Testis (tissue), 2 donors: ENCODE data around the gene AUH.

Source experiments
- POLR2A ChIP-seq: fragments of 450-650 bp; IDR thresholded peaks from one replicate; pipeline ENCODE4 v1.6.1; 2017; ENCODE audit warnings: antibody characterized with exemption, mild to moderate bottlenecking, moderate library complexity
- TF ChIP-seq, protein P1 (sequence below), 3 experiments: fragments of 450-650 bp in 2 of 3; fragments of 200-600 bp in 1 of 3; sonication (generic) in 1 of 3; IDR thresholded peaks; one replicate each; pipeline ENCODE4 v1.5.1; 2016 to 2019; ENCODE audit warnings: antibody characterized with exemption in 3 of 3, mild to moderate bottlenecking in 2 of 3, moderate library complexity in 1 of 3

DNA sequence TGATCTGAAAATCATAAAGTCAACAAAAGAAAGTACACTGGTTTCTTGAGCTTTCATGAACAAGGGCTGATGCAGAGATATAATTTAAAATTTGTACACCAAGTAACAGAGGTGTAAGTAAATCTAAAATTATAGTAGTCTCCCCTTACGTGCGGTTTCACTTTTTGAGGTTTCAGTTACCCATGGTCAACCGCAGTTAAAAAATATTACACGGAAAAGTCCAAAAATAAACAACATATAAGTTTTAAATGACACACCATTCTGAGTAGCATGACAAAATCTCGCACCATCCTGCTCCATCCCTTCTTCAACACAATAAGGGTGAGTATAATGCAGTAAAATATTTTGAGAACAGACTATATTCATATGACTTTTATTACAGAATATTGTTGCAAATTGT lies 54.4 kb downstream of the AUH start:
- TF ChIP-seq, protein P1, sequence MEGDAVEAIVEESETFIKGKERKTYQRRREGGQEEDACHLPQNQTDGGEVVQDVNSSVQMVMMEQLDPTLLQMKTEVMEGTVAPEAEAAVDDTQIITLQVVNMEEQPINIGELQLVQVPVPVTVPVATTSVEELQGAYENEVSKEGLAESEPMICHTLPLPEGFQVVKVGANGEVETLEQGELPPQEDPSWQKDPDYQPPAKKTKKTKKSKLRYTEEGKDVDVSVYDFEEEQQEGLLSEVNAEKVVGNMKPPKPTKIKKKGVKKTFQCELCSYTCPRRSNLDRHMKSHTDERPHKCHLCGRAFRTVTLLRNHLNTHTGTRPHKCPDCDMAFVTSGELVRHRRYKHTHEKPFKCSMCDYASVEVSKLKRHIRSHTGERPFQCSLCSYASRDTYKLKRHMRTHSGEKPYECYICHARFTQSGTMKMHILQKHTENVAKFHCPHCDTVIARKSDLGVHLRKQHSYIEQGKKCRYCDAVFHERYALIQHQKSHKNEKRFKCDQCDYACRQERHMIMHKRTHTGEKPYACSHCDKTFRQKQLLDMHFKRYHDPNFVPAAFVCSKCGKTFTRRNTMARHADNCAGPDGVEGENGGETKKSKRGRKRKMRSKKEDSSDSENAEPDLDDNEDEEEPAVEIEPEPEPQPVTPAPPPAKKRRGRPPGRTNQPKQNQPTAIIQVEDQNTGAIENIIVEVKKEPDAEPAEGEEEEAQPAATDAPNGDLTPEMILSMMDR (IDR thresholded peaks at IDR 0.05): no peak
- TF ChIP-seq POLR2A: no peak
